ENCODE results near the gene CACNG8.

DNA sequence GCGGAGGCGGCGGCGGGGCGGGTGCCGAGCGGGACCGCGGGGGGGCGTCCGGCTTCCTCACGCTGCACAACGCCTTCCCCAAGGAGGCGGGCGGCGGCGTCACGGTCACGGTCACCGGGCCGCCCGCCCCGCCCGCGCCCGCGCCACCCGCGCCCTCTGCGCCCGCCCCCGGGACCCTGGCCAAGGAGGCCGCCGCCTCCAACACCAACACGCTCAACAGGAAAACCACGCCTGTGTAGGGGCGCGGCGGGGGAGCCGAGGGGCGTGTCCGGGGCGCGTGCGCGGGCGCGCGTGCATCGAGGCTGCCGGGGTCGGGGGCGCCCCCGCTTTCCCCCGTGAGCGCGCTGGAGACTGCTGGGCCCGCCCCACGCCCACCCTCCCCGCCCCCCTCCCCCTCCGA, 19.9 kb downstream of the CACNG8 start:
- TF ChIP-seq POLR2AphosphoS5 (IDR thresholded peaks at IDR 0.05): no peak
- TF ChIP-seq, protein P1, sequence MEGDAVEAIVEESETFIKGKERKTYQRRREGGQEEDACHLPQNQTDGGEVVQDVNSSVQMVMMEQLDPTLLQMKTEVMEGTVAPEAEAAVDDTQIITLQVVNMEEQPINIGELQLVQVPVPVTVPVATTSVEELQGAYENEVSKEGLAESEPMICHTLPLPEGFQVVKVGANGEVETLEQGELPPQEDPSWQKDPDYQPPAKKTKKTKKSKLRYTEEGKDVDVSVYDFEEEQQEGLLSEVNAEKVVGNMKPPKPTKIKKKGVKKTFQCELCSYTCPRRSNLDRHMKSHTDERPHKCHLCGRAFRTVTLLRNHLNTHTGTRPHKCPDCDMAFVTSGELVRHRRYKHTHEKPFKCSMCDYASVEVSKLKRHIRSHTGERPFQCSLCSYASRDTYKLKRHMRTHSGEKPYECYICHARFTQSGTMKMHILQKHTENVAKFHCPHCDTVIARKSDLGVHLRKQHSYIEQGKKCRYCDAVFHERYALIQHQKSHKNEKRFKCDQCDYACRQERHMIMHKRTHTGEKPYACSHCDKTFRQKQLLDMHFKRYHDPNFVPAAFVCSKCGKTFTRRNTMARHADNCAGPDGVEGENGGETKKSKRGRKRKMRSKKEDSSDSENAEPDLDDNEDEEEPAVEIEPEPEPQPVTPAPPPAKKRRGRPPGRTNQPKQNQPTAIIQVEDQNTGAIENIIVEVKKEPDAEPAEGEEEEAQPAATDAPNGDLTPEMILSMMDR (IDR thresholded peaks at IDR 0.05): no peak
